HPDE6-E6E7 (cell line): ENCODE results near the gene PCGF6.
"Not testable (repeated sequence)": the region's sequence is repeated elsewhere in the genome, so short reads cannot be mapped to it uniquely, and the experiment has no call there.

Experiments used
- DNase-seq: peaks from one replicate; pipeline ENCODE4 v3.0.0; 2011; ENCODE audit warnings: missing footprints; ENCODE audit errors: extremely low spot score

PCGF6 gene

DNA sequence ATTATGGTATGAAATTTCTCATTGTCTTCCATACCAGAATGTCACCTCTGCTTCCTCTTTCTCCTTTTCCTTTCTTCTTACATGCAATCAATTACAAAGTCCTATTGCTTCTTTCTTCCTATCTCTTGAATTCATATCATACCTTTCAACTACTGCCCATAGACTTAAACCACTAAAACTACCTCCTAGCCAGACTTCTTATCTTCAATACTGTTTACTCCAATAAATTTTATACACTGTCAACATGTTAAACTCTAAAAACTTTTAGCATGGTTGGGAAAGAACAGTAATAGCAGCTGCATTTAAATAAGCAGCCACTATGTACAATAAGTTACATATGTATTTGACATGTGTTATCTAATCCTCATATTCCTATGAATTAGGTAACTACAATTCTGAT is 34.9 kb downstream of the PCGF6 start:
- DNase-seq: no peak

- no peak for DNase-seq
These were observed 40.7 kb downstream of the PCGF6 start for GRCh38 chr10:103310197-103310596.

- DNase-seq: no peak
These were observed 43.3 kb downstream of the PCGF6 start for GRCh38 chr10:103307594-103307993.

- DNase-seq: no peak
These were observed 55.4 kb downstream of the PCGF6 start for GRCh38 chr10:103295374-103296015.

DNA sequence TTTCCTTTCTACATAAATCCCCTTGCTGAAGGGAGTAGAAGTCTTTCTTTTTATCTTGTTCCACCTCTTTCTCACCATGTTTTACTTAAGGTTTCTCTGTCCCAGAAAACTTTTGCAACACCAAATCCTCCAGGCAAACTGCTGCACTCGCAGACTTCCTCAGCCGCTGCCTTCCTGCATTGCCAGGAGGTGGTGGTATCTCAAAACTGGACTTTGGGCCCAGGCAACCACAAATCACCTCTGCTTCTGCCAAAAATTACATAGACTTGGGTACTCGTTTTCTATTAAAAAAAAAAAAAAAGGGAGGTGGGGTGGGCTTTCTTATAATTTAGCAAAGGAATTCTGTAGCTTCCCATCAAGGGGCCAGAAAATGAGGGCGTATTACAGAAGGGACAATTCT is 59.4 kb downstream of the PCGF6 start:
- DNase-seq: no peak

- no peak for DNase-seq
These were observed 62.9 kb downstream of the PCGF6 start for GRCh38 chr10:103287992-103288391.

- DNase-seq: no peak
These were observed 66.8 kb downstream of the PCGF6 start for GRCh38 chr10:103284170-103284569.

DNA sequence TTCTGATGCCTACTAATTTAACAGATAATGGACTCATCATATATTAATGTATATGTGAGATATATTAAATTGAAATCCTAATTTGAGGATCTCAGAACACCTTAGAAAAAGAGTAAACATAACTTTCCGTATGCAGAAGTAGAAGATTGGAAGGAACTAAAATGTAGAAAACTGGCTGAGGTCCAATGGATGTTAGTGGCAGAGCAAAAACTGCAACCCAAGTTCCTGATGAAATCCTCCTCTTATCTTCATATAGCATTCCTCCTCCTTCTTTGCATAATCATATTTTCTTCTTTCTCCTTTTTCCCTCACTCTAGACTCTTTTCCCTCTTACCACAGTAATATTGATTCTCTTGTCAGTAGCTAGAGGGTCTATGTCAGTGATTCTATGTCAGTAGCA is 68.0 kb downstream of the PCGF6 start:
- DNase-seq: no peak

DNA sequence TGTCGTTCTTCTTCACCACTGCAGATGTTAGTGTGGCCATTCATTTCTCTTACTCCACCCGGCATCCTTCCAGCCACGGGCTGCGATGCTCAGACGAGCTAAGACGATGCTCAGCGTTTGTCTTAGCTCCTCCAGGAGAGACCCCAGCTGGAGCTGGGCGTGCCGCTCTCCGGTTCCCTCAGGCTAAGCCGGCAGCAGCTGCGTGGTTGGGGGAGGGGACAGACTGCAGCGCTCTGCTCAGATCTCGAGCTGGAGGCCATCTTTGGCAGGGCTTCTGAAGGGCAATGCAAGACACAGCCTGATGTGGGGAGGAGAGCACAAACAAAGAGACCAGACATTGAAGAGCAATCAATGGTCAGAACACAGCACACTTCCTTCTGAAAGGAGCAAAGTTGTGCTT is 69.2 kb downstream of the PCGF6 start:
- no peak for DNase-seq

DNA sequence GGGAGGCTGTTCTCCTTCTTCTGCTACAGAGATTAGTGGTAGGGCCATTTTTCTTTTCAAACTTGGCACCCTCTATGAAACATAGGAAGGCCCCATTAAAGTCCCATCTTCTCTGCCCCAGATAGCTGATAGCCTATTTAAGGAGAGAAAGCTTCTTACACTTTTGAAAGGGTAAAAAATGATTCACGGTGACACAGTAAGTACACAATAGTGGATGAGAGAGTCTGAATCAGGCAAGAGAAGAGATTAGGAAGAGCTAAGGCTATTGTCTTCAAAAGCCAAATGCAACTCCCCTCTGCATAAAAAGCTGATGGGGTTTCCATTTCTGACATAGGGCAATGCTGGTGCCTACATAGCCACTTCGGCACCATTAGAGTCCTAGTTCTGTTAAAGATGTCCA is 70.4 kb downstream of the PCGF6 start:
- DNase-seq: no peak

- no peak for DNase-seq
These were observed 70.9 kb downstream of the PCGF6 start for GRCh38 chr10:103280031-103280430.

- no peak for DNase-seq
These were observed 72.1 kb downstream of the PCGF6 start for GRCh38 chr10:103278862-103279298.

GRCh38 chr10:103278537-103278823 is 72.5 kb downstream of the PCGF6 start:
- no peak for DNase-seq

DNA sequence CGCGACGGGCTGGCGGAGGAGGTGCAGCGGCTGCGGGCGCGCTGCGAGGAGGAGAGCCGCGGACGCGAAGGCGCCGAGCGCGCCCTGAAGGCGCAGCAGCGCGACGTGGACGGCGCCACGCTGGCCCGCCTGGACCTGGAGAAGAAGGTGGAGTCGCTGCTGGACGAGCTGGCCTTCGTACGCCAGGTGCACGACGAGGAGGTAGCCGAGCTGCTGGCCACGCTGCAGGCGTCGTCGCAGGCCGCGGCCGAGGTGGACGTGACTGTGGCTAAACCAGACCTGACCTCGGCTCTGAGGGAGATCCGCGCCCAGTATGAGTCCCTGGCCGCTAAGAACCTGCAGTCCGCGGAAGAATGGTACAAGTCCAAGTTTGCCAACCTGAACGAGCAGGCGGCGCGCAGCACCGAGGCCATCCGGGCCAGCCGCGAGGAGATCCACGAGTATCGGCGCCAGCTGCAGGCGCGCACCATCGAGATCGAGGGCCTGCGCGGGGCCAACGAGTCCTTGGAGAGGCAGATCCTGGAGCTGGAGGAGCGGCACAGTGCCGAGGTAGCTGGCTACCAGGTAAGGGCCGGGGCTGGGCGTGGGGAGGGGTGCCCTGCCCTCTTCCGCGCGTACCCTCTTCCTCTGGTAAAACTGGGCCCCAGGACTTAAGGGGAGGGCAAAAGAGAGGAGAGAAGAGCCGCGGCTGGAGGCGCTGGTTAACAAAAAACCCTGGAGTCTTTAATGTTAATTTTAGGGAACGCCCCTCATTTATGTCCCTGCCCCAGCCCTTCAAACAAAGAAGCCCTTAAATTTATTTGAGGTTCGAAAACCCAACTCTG is 73.0 kb downstream of the PCGF6 start:
- no peak for DNase-seq

- no peak for DNase-seq
These were observed 73.8 kb downstream of the PCGF6 start, which contains the start of gene INA for GRCh38 chr10:103276896-103277712. Gene INA (plus strand): TSS chr10:103277138. CDS start chr10:103277212, 74 bp downstream.

DNA sequence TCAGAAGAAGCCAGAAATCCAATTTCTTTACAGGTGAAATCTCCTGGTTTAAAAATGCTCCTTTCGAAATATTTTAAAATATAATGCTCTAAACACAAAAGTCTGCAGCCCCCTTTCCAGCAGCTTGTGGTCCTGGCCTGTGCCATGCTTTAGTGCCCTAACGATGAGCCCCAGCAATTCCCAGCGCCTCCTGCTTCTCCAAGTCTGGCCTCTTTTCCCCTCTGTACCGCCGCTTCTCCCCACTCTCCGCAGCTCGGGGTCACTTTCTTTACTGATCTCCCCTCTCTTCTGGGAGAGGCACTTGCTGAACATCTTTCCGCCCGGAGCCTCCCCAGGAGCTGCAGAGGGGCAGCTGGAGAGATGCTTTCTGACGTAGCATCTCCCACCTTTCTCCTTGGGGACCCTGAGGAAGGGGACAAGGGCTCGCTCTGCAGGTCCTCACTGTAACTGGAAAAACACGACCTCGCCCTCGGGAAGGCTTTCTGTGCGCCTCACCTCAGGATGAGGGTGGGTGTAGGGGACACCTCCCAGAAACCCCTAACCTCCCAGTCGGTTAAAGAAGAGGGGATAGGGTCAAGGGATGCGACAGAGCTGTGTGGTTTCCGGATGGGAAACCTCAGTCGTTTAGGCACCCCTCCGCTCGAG is 74.6 kb downstream of the PCGF6 start:
- DNase-seq: no peak

DNA sequence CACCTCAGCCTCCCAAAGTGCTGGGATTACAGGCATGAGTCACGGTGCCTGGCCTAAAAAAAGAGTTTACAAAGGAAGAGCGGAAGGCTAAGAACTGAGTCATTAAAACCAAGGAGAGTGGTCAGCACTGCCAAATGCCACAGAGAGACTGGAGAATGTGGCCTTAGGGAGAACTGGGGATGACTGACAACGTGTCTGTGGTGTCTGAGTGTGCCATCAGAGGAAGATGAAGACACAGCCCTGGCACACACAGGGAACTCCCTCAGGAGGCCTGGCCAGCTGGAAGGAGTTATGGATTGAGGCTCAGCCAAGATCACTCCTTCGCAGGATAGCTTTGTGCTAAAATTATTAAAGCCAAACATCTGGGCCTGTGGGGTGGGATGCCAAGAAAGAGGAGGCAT is 77.9 kb downstream of the PCGF6 start:
- DNase-seq: peak; percentile 87

GRCh38 chr10:103265717-103266329 is 85.1 kb downstream of the PCGF6 start:
- no peak for DNase-seq

DNA sequence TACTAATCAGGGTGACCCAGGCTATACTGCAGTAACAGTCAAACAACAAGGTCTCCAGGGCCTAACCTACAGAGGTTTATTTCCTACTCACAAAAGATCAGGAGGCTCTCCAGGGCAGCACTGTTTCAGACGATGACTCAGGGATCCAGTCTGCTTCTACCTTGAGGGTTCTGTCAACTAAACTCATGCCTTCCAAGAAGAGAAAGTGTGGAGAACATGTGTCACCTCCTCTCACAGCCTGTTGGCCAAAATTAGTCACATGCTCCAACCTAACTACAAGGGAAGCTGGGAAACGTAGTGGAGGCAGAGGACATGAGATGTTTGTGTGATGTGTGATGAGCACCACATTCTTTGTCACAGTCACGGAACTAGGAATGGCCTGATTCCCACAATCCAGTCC is 88.7 kb downstream of the PCGF6 start:
- DNase-seq: no peak

GRCh38 chr10:103259989-103260388 is 91.0 kb downstream of the PCGF6 start:
- DNase-seq: no peak

GRCh38 chr10:103258928-103259327 is 92.0 kb downstream of the PCGF6 start:
- not testable (repeated sequence) for DNase-seq

DNA sequence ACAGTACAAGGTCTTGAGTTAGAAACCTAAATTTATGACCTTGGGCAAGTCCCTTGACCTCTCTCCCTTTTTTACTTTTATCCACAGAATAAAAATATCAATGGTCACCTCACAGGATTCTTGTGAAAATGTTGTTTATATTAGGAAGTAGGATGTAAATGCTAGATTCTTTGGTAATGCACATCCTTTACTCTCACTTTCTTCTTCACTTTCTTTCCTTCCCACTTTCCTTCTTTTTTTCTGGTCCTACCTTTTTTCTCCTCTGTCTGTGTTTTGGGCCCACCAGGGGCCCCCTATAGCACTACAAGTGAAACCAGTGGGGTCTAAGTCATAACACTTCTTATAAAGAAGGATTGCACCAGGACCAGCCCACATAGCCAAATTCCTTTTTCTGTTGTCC is 93.1 kb downstream of the PCGF6 start:
- DNase-seq: no peak
